HepG2 (cell line): ENCODE data around the gene SNAI3. TPM values are rescaled to one million over a fixed set of nuclear protein-coding genes. Genes with fewer than 3 reads are reported as not detected.

Experiments used
- ATAC-seq: fragments of 200-7000 bp; cut with Tn5 transposase; 3 replicates; pipeline ENCODE4 v1.9.1; 2020; ENCODE audit warnings: mild to moderate bottlenecking, moderate library complexity
- BruUV-seq: library from RNA; stranded (reverse); fragments of 400-500 nt; replicated peaks from 2 replicates; lab custom pipeline; 2021; lab: Mats Ljungman, UMichigan
- CTCF ChIA-PET: fragments of 300-600 bp; formaldehyde crosslinking; extraction: SDS; loops from one replicate; lab custom pipeline; 2021; ENCODE audit warnings: low total read pairs, inconsistent platforms, low intra/inter-chr PET ratio; lab: Yijun Ruan, JAX
- POLR2A ChIA-PET: fragments of 350-600 bp; sonication (Branson Sonifier 250); formaldehyde crosslinking; loops from one replicate; lab custom pipeline; 2020; ENCODE audit warnings: antibody characterized with exemption, inconsistent platforms; lab: Yijun Ruan, JAX
- DNase-seq: peaks from one replicate; pipeline ENCODE4 v3.0.0-alpha.2; 2015; ENCODE audit warnings: low spot score
- FAIRE-seq: peaks from 3 replicates; lab custom pipeline; 2011; peaks lifted over from hg19 to GRCh38; lab: Jason Lieb, UNC
- H2AFZ ChIP-seq: one replicate; pipeline ENCODE4 v1.6.1; 2011; ENCODE audit warnings: low read length, inconsistent platforms
- H3K27ac ChIP-seq: fragments of 300-600 bp; 3 replicates; pipeline ENCODE4 v1.8.0; 2011; ENCODE audit warnings: mixed run types, mild to moderate bottlenecking, mixed read lengths, low read length, inconsistent platforms; ENCODE audit not compliant: insufficient read depth; ENCODE audit errors: extremely low read length
- H3K27me3 ChIP-seq, 2 experiments: fragments of 200-600 bp in 1 of 2; 2 replicates in 1 of 2; 3 replicates in 1 of 2; pipeline versions ENCODE4 v1.6.0 to v1.8.0; 2011; ENCODE audit warnings: low read length in 2 of 2, mild to moderate bottlenecking in 2 of 2, moderate library complexity in 2 of 2, inconsistent platforms in 1 of 2; ENCODE audit not compliant: insufficient read depth in 2 of 2, control insufficient read depth in 1 of 2
- H3K36me3 ChIP-seq, 2 experiments: fragments of 200-600 bp in 1 of 2; replicated peaks in 1 of 2; 2 replicates in 1 of 2; 3 replicates in 1 of 2; pipeline versions ENCODE4 v1.5.1 to v1.8.0; 2011; ENCODE audit warnings: low read length in 2 of 2, inconsistent platforms in 1 of 2; ENCODE audit not compliant: insufficient read depth in 2 of 2, control insufficient read depth in 1 of 2
- H3K4me1 ChIP-seq: 2 replicates; pipeline ENCODE4 v1.5.1; 2012; ENCODE audit warnings: low read length, inconsistent platforms; ENCODE audit not compliant: insufficient read depth
- H3K4me2 ChIP-seq: 2 replicates; pipeline ENCODE4 v1.6.0; 2011; ENCODE audit warnings: low read depth, low read length, inconsistent platforms
- H3K4me3 ChIP-seq, 3 experiments: fragments of 200-600 bp in 1 of 3; sonication (generic), shearing (Covaris generic) in 1 of 3; replicated peaks in 1 of 3; 2 replicates each; pipeline ENCODE4 v1.5.1; 2011 to 2016; ENCODE audit warnings: low read length in 3 of 3, inconsistent platforms in 2 of 3, low read depth in 2 of 3, mild to moderate bottlenecking in 2 of 3, control low read depth in 1 of 3, mixed read lengths in 1 of 3; ENCODE audit not compliant: insufficient read depth in 1 of 3
- H3K79me2 ChIP-seq: one replicate; pipeline ENCODE4 v1.6.1; 2011; ENCODE audit warnings: low read length, inconsistent platforms; ENCODE audit not compliant: insufficient read depth
- H3K9ac ChIP-seq: 2 replicates; pipeline ENCODE4 v1.6.0; 2011; ENCODE audit warnings: mild to moderate bottlenecking, low read depth, low read length, inconsistent platforms; ENCODE audit not compliant: insufficient read depth
- H3K9me3 ChIP-seq: 2 replicates; pipeline ENCODE4 v1.5.1; 2012; ENCODE audit warnings: mild to moderate bottlenecking, low read length
- H4K20me1 ChIP-seq: 2 replicates; pipeline ENCODE4 v1.6.0; 2011; ENCODE audit warnings: inconsistent platforms, mild to moderate bottlenecking, low read length, moderate library complexity; ENCODE audit not compliant: insufficient read depth
- DNMT1 ChIP-seq: sonication (generic); formaldehyde crosslinking; IDR thresholded peaks from 2 replicates; pipeline ENCODE4 v1.5.1; 2020; ENCODE audit warnings: mild to moderate bottlenecking, missing genetic modification reagents
- JUND ChIP-seq: sonication (generic); formaldehyde crosslinking; IDR thresholded peaks from 2 replicates; pipeline ENCODE4 v1.8.0; 2022; ENCODE audit warnings: mild to moderate bottlenecking, missing genetic modification reagents
- KAT7 ChIP-seq: IDR thresholded peaks from 2 replicates; pipeline ENCODE4 v1.6.1; 2018; ENCODE audit warnings: borderline replicate concordance, missing compliant biosample characterization
- MAX ChIP-seq: IDR thresholded peaks from 2 replicates; pipeline ENCODE4 v1.6.1; 2012; ENCODE audit warnings: inconsistent platforms
- MTERF4 ChIP-seq: sonication (generic); formaldehyde crosslinking; IDR thresholded peaks from 2 replicates; pipeline ENCODE4 v1.8.0; 2023; ENCODE audit warnings: mild to moderate bottlenecking, missing genetic modification reagents
- NR2F6 ChIP-seq, 2 experiments: IDR thresholded peaks; 2 replicates each; pipeline ENCODE4 v1.6.1; 2016; ENCODE audit warnings: antibody characterized with exemption in 1 of 2, mild to moderate bottlenecking in 1 of 2
- TBL1XR1 ChIP-seq: fragments of 150-350 bp; IDR thresholded peaks from 2 replicates; pipeline ENCODE4 v1.6.1; 2014; ENCODE audit warnings: borderline replicate concordance, low read length; ENCODE audit not compliant: partially characterized antibody
- TBX2 ChIP-seq: sonication (generic); formaldehyde crosslinking; IDR thresholded peaks from 2 replicates; pipeline ENCODE4 v1.5.0; 2020; ENCODE audit warnings: missing genetic modification reagents, mild to moderate bottlenecking, borderline replicate concordance
- ZBTB10 ChIP-seq: sonication (generic); formaldehyde crosslinking; IDR thresholded peaks from 2 replicates; pipeline ENCODE4 v1.4.0; 2020; ENCODE audit warnings: missing genetic modification reagents, borderline replicate concordance
- ZNF142 ChIP-seq: sonication (generic); formaldehyde crosslinking; IDR thresholded peaks from 2 replicates; pipeline ENCODE4 v1.4.0; 2020; ENCODE audit warnings: missing genetic modification reagents
- ZNF597 ChIP-seq: sonication (generic); formaldehyde crosslinking; IDR thresholded peaks from 2 replicates; pipeline ENCODE4 v1.5.0; 2020; ENCODE audit warnings: missing genetic modification reagents
- WGBS: methylation state at CpG from one replicate; pipeline ENCODE4 v1.1.6; 2017; ENCODE audit warnings: low lambda C conversion rate; 5-methylcytosine and 5-hydroxymethylcytosine counted together
- in situ Hi-C: cut with HindIII; loops from 2 replicates; pipeline ENCODE4 v1.10.0; 2017; ENCODE audit warnings: low pct_unique_long_range_greater_than_20kb; ENCODE audit not compliant: extremely low pct_ligation_motif_present
- intact Hi-C: fragments of 100-400 bp; cut with micrococcal nuclease; formaldehyde crosslinking; loops from one replicate; pipeline ENCODE4 v1.10.0; 2022; ENCODE audit not compliant: unreplicated experiment
- polyA plus RNA-seq, 8 experiments: library from polyadenylated mRNA; depleted of rRNA in 3 of 8; stranded (reverse) in 7 of 8; unstranded in 1 of 8; fragments of >200 nt; fragmentation: Illumina TruSeq in 4 of 8; extraction: Trizol in 4 of 8; gene quantifications; 2 replicates each; pipeline versions ENCODE4 v1.2.1 to v1.2.3, GENCODE V29; 2011 to 2016; ENCODE audit warnings: low read depth in 4 of 8, missing spikeins in 1 of 8, mixed read lengths in 1 of 8; ENCODE audit not compliant: insufficient read depth in 1 of 8
- total RNA-seq, 5 experiments: library from RNA; depleted of rRNA; stranded (reverse); fragments of >200 nt; fragmentation: Illumina TruSeq; extraction: Trizol; gene quantifications; 2 replicates each; pipeline ENCODE4 v1.2.3, GENCODE V29; 2016; ENCODE audit warnings: low read depth in 1 of 5

Gene SNAI3
- total and polyA plus RNA-seq, 2 of the 13 experiments (the other 11 are each of a cell fraction or from before 2014, with no cell fraction given) = 0.09 to 0.18 TPM

- intact Hi-C loops = no loop called here
- POLR2A ChIA-PET = interaction anchor here (1.2 kb wide), 1 partner anchor 19 kb away, joined by 3 read pairs; no protein-coding TSS in a partner anchor
- FAIRE-seq = no peak
- peak; percentile 39; the same call in 1 of the 2 replicates for TF ChIP-seq TBX2 (CRISPR knock-in tag)
- peak; percentile 70; the same call in 1 of the 2 replicates for TF ChIP-seq ZNF142 (CRISPR knock-in tag)
- no peak for TF ChIP-seq NR2F6 (IDR thresholded peaks at IDR 0.05)
- 0 out of 2 replicates have a peak, but pooled peaks have one; percentile 16 for TF ChIP-seq NR2F6 (CRISPR knock-in tag; IDR thresholded peaks at IDR 0.05)
- 0 out of 2 replicates have a peak, but pooled peaks have one; percentile 81 for TF ChIP-seq KAT7 (CRISPR knock-in tag)
- peak; percentile 73; the same call in 1 of the 2 replicates for TF ChIP-seq JUND (CRISPR knock-in tag)
- no peak for TF ChIP-seq ZNF597 (CRISPR knock-in tag)
- no peak for TF ChIP-seq MTERF4
- peak; percentile 83 for TF ChIP-seq TBL1XR1
- 0 out of 2 replicates have a peak, but pooled peaks have one; percentile 62 for TF ChIP-seq ZBTB10
- TF ChIP-seq DNMT1 (CRISPR knock-in tag) = peak; percentile 91; the same call in 1 of the 2 replicates
- peak; percentile 99 for TF ChIP-seq MAX
Measured at GRCh38 chr16:88706229-88706964, 20.1 kb upstream of the SNAI3 start, which contains the start of the genes CTU2 and RNF166. Gene CTU2, plus strand, starts transcription at chr16:88706503. Its CDS starts 28 bp downstream, at chr16:88706531. Gene RNF166, minus strand, starts transcription at chr16:88706408. Its CDS starts 83 bp downstream, at chr16:88706325.

More at GRCh38 chr16:88706229-88706964, 20.1 kb upstream of the SNAI3 start, which contains the start of the genes CTU2 and RNF166:
- CTCF ChIA-PET = interaction anchor here (1.0 kb wide), 1 partner anchor 133 kb away, joined by 4 read pairs; no protein-coding TSS in a partner anchor
- H3K4me3 ChIP-seq = peak within 1 kb of the TSS; percentile 82 to 99 (median 83)
- in situ Hi-C loops = no loop called here
- H3K27me3 ChIP-seq = peaks cover 0 to 3% of the 10 kb centered on the region in 2 experiments; a peak in 1 of 5 replicates
- peak within 1 kb of the TSS; percentile 54 for H3K27ac ChIP-seq
- BruUV-seq = no TSS peak
- peak within 1 kb of the TSS; percentile 92 for H3K9ac ChIP-seq
- DNase-seq = peak; percentile 76
- no peaks in the 10 kb centered on the region for H3K9me3 ChIP-seq
- no peaks in the 10 kb centered on the region for H3K36me3 ChIP-seq
- peaks cover 33% of the 10 kb centered on the region for H3K79me2 ChIP-seq
- no peaks in the 10 kb centered on the region for H4K20me1 ChIP-seq
- no peak within 1 kb of the TSS for H2AFZ ChIP-seq
- peaks cover 80% of the 10 kb centered on the region for H3K4me1 ChIP-seq
- 1% methylated on average over 19 of the region's 86 CpGs for WGBS
- H3K4me2 ChIP-seq = peak within 1 kb of the TSS; percentile 93
- peak; percentile 67 for ATAC-seq
